ENCODE data around the gene KNDC1.

Gene KNDC1

GRCh38 chr10:133239990-133240389 is 80.0 kb downstream of the KNDC1 start:
- Histone ChIP-seq H3K9ac (ENCODE audit: low read length) (no peak overlapping the region), H3K23ac (ENCODE audit: low read length) (no peak overlapping the region), H3K4ac (ENCODE audit: low read depth, low read length) (no peak overlapping the region), H3K79me1 (ENCODE audit: low read length) (no peaks in the 10 kb centered on the region), H3K27ac (ENCODE audit: low read depth, low read length) (no peak overlapping the region), H3K36me3 (ENCODE audit: control insufficient read depth, insufficient read depth, low read length) (no peaks in the 10 kb centered on the region), H4K5ac (ENCODE audit: low read length) (no peak overlapping the region), H3K79me2 (ENCODE audit: control insufficient read depth, insufficient read depth, low read length) (no peaks in the 10 kb centered on the region), H3K4me1 (ENCODE audit: control insufficient read depth, low read depth, low read length) (peaks cover 3% of the 10 kb centered on the region), H3K4me3 (ENCODE audit: low read length) (no peak overlapping the region), H4K8ac (ENCODE audit: low read depth, low read length) (no peak overlapping the region), H3K4me2 (ENCODE audit: low read length) (no peak overlapping the region), H3K18ac (ENCODE audit: low read length) (no peak overlapping the region), H3K56ac (ENCODE audit: low read length) (no peak overlapping the region), H2BK5ac (ENCODE audit: low read length) (no peak overlapping the region), H2BK15ac (replicated peaks; ENCODE audit: low read depth) (no peak overlapping the region), H3K27me3 (ENCODE audit: insufficient read depth, low read length, poor library complexity) (peaks cover 14% of the 10 kb centered on the region), H2AK5ac (ENCODE audit: low read length) (no peak overlapping the region), H2BK120ac (ENCODE audit: low read depth, low read length) (no peak overlapping the region)
- WGBS (ENCODE audit: extremely low coverage, insufficient coverage, low lambda C conversion rate), result no CpG with 5 or more reads among the region's 15 CpGs
- DNase-seq, result no peak

- Histone ChIP-seq H3K23ac (ENCODE audit: low read length) (no peak overlapping the region), H2BK15ac (replicated peaks; ENCODE audit: low read depth) (no peak overlapping the region), H3K27ac (ENCODE audit: low read depth, low read length) (no peak overlapping the region), H3K56ac (ENCODE audit: low read length) (no peak overlapping the region), H2BK120ac (ENCODE audit: low read depth, low read length) (no peak overlapping the region), H3K4me2 (ENCODE audit: low read length) (no peak overlapping the region), H3K36me3 (ENCODE audit: control insufficient read depth, insufficient read depth, low read length) (no peaks in the 10 kb centered on the region), H3K79me2 (ENCODE audit: control insufficient read depth, insufficient read depth, low read length) (no peaks in the 10 kb centered on the region), H2BK5ac (ENCODE audit: low read length) (no peak overlapping the region), H3K4ac (ENCODE audit: low read depth, low read length) (no peak overlapping the region), H3K18ac (ENCODE audit: low read length) (no peak overlapping the region), H2AK5ac (ENCODE audit: low read length) (no peak overlapping the region), H4K5ac (ENCODE audit: low read length) (no peak overlapping the region), H3K4me3 (ENCODE audit: low read length) (no peak overlapping the region), H3K27me3 (ENCODE audit: insufficient read depth, low read length, poor library complexity) (peaks cover 1% of the 10 kb centered on the region), H3K9ac (ENCODE audit: low read length) (no peak overlapping the region), H3K79me1 (ENCODE audit: low read length) (no peaks in the 10 kb centered on the region), H3K4me1 (ENCODE audit: control insufficient read depth, low read depth, low read length) (peaks cover 3% of the 10 kb centered on the region), H4K8ac (ENCODE audit: low read depth, low read length) (no peak overlapping the region)
- no peak for DNase-seq
- WGBS (ENCODE audit: extremely low coverage, insufficient coverage, low lambda C conversion rate), result no CpG with 5 or more reads among the region's 25 CpGs
These were observed 81.6 kb downstream of the KNDC1 start for GRCh38 chr10:133241501-133242205.

DNA sequence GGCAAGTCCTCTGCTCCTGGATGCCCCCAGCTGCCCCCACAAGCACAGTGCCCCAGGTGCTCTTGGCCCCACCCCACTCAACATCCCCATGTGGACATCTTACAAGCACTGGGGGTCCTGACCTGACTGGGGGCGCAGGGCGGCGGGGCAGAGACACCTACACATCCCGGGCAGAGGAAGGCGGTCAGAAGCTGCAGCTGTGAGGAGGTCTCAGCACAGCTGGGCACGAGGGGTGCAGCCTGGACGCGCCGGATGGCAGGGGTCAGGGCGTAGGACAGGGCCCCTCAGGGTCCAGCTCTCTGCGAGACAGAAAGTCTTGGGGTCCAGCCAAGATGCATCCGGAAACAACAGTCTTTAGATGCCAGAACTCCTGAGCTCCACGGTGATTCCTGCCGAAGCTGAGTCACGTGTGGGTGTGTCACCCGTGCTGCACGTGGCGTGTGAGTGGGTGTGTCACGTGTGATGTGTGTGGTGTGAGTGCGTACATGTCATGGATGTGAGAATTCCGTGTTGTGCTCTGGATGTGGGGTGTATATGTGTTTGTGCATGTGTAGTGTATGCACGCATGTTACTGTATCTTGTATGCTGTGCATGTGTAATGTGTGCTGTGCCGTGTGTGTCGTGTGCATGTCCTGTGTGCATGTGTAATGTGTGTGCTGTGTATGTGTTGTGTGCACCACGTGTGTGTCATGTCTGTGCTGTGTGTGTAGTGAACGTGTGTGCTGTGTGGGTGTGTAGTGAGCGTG is 82.8 kb downstream of the KNDC1 start:
- WGBS (ENCODE audit: extremely low coverage, insufficient coverage, low lambda C conversion rate), result no CpG with 5 or more reads among the region's 27 CpGs
- no peak for DNase-seq

GRCh38 chr10:133243593-133243992 is 83.6 kb downstream of the KNDC1 start:
- no peak overlapping the region for H3K23ac ChIP-seq (ENCODE audit: low read length)
- H3K18ac ChIP-seq (ENCODE audit: low read length), result no peak overlapping the region
- no peak overlapping the region for H3K4me3 ChIP-seq (ENCODE audit: low read length)
- no peaks in the 10 kb centered on the region for H3K79me1 ChIP-seq (ENCODE audit: low read length)
- H2BK15ac ChIP-seq (replicated peaks; ENCODE audit: low read depth), result no peak overlapping the region
- H3K36me3 ChIP-seq (ENCODE audit: control insufficient read depth, insufficient read depth, low read length), result no peaks in the 10 kb centered on the region
- H4K8ac ChIP-seq (ENCODE audit: low read depth, low read length), result no peak overlapping the region
- no peaks in the 10 kb centered on the region for H3K27me3 ChIP-seq (ENCODE audit: insufficient read depth, low read length, poor library complexity)
- no peak overlapping the region for H3K27ac ChIP-seq (ENCODE audit: low read depth, low read length)
- no peak overlapping the region for H3K9ac ChIP-seq (ENCODE audit: low read length)
- no peak overlapping the region for H4K5ac ChIP-seq (ENCODE audit: low read length)
- H3K4me2 ChIP-seq (ENCODE audit: low read length), result no peak overlapping the region
- H2AK5ac ChIP-seq (ENCODE audit: low read length), result no peak overlapping the region
- H2BK120ac ChIP-seq (ENCODE audit: low read depth, low read length), result no peak overlapping the region
- H3K56ac ChIP-seq (ENCODE audit: low read length), result no peak overlapping the region
- no CpG with 5 or more reads among the region's 14 CpGs for WGBS (ENCODE audit: extremely low coverage, insufficient coverage, low lambda C conversion rate)
- H3K4me1 ChIP-seq (ENCODE audit: control insufficient read depth, low read depth, low read length), result peaks cover 3% of the 10 kb centered on the region
- no peak overlapping the region for H2BK5ac ChIP-seq (ENCODE audit: low read length)
- H3K4ac ChIP-seq (ENCODE audit: low read depth, low read length), result no peak overlapping the region
- no peak for DNase-seq
- no peaks in the 10 kb centered on the region for H3K79me2 ChIP-seq (ENCODE audit: control insufficient read depth, insufficient read depth, low read length)

More for the DNA sequence above, 82.8 kb downstream of the KNDC1 start:
- Histone ChIP-seq H3K18ac (ENCODE audit: low read length) (no peak overlapping the region), H3K27ac (ENCODE audit: low read depth, low read length) (no peak overlapping the region), H3K4me2 (ENCODE audit: low read length) (no peak overlapping the region), H3K79me2 (ENCODE audit: control insufficient read depth, insufficient read depth, low read length) (no peaks in the 10 kb centered on the region), H2AK5ac (ENCODE audit: low read length) (no peak overlapping the region), H2BK5ac (ENCODE audit: low read length) (no peak overlapping the region), H3K4ac (ENCODE audit: low read depth, low read length) (no peak overlapping the region), H3K79me1 (ENCODE audit: low read length) (no peaks in the 10 kb centered on the region), H2BK15ac (replicated peaks; ENCODE audit: low read depth) (no peak overlapping the region), H3K23ac (ENCODE audit: low read length) (no peak overlapping the region), H3K56ac (ENCODE audit: low read length) (no peak overlapping the region), H2BK120ac (ENCODE audit: low read depth, low read length) (no peak overlapping the region), H4K8ac (ENCODE audit: low read depth, low read length) (no peak overlapping the region), H3K36me3 (ENCODE audit: control insufficient read depth, insufficient read depth, low read length) (no peaks in the 10 kb centered on the region), H3K9ac (ENCODE audit: low read length) (no peak overlapping the region), H3K4me3 (ENCODE audit: low read length) (no peak overlapping the region), H3K4me1 (ENCODE audit: control insufficient read depth, low read depth, low read length) (peaks cover 3% of the 10 kb centered on the region), H3K27me3 (ENCODE audit: insufficient read depth, low read length, poor library complexity) (no peaks in the 10 kb centered on the region), H4K5ac (ENCODE audit: low read length) (no peak overlapping the region)

- no peak overlapping the region for H3K23ac ChIP-seq (ENCODE audit: low read length)
- H4K8ac ChIP-seq (ENCODE audit: low read depth, low read length), result no peak overlapping the region
- no peak overlapping the region for H4K5ac ChIP-seq (ENCODE audit: low read length)
- H3K79me1 ChIP-seq (ENCODE audit: low read length), result no peaks in the 10 kb centered on the region
- H2BK15ac ChIP-seq (replicated peaks; ENCODE audit: low read depth), result no peak overlapping the region
- no peaks in the 10 kb centered on the region for H3K36me3 ChIP-seq (ENCODE audit: control insufficient read depth, insufficient read depth, low read length)
- no peak overlapping the region for H3K56ac ChIP-seq (ENCODE audit: low read length)
- WGBS (ENCODE audit: extremely low coverage, insufficient coverage, low lambda C conversion rate), result no CpG with 5 or more reads among the region's 33 CpGs
- no peaks in the 10 kb centered on the region for H3K4me1 ChIP-seq (ENCODE audit: control insufficient read depth, low read depth, low read length)
- no peak overlapping the region for H2AK5ac ChIP-seq (ENCODE audit: low read length)
- no peak overlapping the region for H3K4me2 ChIP-seq (ENCODE audit: low read length)
- no peak overlapping the region for H3K9ac ChIP-seq (ENCODE audit: low read length)
- no peak overlapping the region for H3K4me3 ChIP-seq (ENCODE audit: low read length)
- no peaks in the 10 kb centered on the region for H3K27me3 ChIP-seq (ENCODE audit: insufficient read depth, low read length, poor library complexity)
- H3K79me2 ChIP-seq (ENCODE audit: control insufficient read depth, insufficient read depth, low read length), result no peaks in the 10 kb centered on the region
- peak; percentile 87 for DNase-seq
- H2BK5ac ChIP-seq (ENCODE audit: low read length), result no peak overlapping the region
- no peak overlapping the region for H2BK120ac ChIP-seq (ENCODE audit: low read depth, low read length)
- peak overlapping the region; percentile 5 for H3K4ac ChIP-seq (ENCODE audit: low read depth, low read length)
- no peak overlapping the region for H3K27ac ChIP-seq (ENCODE audit: low read depth, low read length)
- no peak overlapping the region for H3K18ac ChIP-seq (ENCODE audit: low read length)
These were observed 85.6 kb downstream of the KNDC1 start for GRCh38 chr10:133245439-133246235.
